Endothelial cell of hepatic sinusoid (primary cell): ENCODE results near the gene SP140L.
"Not testable (repeated sequence)": the region's sequence is repeated elsewhere in the genome, so short reads cannot be mapped to it uniquely, and the experiment has no call there.

Experiments
- in situ Hi-C: cut with HindIII; loops from 2 replicates; pipeline ENCODE4 v1.10.0; 2017; ENCODE audit warnings: low sequenced_read_pairs

SP140L gene

DNA sequence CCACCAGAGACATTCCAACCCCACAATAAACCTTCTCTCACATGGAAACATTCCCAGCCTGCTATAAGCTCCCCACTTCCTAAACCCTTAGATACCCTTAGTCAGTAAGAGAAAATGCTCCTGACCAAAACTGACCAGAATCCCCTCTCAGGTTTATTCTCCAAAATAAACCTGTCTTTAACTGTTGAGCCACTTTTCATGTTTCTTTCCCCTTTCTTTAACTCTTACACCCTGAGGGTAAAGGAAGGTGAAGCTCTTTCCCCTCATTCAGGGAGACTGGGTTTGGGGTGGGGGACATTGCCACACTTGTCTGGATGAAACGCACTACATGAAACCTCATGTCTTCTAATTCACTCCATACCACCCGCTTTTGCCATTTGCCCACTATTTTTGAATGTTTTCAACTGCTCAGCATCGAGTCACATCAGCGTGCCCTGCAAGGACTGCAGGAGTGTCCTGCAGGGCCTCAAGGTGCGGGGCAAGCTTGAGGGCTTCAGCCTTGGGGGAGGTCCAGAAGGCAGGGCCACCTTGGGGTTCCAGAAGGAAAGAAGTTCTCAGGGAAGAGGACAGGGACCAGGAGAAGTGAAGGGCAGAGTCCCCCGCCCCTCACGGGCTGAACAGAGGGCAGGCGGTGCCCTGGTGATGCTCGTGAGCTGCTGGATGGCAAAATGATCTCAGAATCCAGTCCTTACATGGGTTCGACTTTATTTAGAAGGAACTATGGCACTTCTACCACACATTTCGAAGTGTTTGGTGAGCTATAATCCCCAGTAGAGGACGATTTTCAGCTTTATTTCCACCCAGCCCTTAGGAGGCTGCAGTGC is 4.2 kb upstream of the SP140L start:
- in situ Hi-C loops = no loop called here

DNA sequence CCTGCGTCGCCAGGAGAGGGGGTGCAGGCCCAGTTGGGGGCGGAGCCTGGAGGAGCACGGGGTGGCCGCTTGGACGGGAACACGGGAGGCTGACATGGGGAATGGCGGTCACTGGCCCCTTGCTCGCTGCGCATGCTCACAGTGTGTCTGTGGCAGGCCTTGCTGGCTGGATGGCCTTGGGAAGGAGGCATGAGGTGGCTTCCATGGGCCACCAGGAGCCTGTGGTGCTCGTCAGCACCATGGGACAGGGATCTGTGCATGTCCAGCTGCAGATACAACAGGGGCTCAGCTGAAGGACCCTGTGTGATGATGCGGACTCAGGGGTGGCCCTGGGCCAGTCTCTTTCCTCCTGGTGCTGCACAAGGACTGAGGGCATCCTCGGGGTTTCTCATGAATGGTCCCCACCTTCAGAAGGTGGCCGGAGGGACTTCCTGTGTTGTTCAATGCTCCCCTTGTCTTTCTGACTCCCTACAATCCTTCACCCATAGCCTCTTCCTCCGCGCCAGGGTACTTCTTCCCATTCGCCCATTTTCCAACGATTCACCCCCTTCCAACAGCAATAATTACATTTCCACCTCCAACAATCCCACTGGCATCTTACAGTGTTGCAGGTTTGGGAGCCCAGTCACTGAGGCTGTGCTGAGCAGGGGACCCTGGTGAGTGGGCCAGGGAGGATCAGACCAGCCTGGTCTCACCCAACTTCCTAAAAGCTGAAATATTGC is 3.4 kb upstream of the SP140L start:
- in situ Hi-C loops = no loop called here

DNA sequence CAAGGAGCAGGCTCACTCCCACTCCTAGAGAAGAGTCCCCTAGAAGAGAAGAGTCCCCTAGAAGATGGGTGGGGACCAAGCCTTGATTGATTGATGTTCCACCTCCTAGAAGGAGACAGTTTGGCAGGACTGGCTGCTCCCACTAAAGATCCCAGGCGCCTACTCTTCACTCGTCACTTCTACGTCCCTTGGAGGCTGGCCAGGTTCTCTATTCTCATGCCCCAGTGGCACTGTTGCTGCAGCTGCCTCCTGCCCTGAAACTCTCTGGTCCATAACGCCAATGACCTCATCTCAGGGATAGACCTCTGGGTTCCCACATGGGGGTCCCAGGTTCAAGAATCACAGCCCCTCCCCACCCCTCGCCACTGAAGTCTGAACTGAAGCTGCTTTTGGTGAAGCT is 2.5 kb upstream of the SP140L start:
- in situ Hi-C loops = no loop called here

DNA sequence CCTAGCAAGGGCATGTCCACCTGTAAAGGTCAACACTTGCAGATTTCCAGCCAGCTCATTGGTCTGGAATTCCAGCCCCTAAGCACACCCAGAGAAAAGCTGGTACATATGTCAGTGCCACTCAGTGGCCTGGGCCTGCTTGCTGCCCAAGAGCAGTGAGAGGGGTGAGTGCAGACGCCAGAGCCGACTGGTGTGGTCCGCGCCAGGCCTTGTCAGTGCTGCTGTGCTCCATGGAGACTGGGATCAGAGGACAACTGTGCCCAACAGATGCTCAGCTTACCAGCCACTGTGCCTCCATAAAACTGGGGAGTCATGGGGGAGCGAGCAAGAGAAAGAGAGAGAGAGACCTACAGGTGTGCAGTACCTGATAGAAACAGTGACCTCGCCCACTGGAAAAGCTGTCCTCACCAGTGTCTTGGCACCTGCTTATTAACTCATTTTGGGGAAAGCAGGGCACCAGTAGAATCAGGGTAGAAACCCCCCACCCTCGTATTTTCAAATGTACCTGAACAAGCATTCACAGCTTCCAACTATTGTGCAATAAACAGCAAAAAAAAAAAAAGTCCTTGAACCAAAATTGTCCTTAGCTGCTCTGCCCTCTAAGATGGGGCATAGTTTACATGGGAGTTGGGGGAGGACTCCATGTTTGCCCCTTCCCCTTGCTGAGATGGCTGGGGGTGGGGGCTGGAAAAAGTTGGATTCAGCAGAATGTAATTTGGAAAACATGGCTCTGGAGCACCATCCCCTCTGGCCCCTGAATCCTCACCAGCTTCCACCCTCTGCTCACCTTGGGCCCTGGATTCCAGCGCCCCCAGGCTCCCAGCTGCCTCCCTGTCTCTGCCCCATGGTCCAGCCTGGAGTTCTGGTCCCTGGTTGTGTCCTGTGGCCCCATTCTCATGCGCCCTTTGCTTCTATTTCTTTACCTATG is 1.4 kb upstream of the SP140L start:
- in situ Hi-C loops = no loop called here

DNA sequence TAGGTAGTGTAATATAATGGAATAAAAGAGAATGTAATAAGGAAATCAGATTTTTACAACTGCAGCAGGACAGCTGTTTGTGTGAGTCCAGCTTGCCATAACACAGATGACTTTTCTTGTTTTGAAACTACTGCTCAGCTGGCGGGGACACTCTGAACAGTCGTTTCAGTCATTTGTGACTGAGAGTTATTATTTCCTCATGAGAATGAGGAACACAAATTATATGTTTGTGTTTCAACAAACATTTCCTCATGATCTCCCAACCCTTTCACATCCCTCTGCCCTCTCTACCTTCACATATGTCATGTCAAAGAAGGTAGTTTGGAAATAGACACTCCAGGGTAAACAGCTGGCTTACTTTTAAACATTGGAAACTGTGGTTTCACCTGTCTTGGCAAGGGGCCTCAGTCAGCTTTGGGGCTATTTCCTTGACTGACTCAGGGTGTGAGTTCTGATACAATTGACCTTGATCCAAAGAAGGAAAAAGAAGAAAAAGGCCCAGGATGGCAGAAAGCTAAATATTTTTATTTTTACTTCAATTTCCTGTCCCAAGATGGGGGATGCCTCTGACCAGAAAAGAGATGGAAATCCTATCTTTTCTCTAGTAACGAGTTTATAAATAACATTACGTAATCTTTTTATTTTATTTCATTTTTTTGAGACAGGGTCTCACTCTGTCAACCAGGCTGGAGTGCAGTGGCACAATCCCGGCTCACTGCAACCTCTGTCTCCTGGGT is 593 bp downstream of the SP140L start:
- in situ Hi-C loops = no loop called here

DNA sequence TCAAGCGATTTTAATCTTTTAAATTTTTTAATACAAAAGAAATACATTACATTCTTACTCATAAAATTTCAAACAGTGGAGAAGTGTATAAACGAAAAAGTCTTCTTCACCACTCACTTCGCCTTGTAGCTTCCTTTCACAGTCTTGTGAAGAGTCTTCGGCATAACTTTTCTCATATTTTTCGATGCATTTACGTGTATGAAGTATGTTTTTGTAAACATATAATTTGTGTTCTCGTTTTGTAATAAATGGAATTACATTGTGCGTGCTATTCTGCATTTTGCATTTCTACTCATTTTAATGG is 1.1 kb downstream of the SP140L start:
- in situ Hi-C loops = no loop called here

DNA sequence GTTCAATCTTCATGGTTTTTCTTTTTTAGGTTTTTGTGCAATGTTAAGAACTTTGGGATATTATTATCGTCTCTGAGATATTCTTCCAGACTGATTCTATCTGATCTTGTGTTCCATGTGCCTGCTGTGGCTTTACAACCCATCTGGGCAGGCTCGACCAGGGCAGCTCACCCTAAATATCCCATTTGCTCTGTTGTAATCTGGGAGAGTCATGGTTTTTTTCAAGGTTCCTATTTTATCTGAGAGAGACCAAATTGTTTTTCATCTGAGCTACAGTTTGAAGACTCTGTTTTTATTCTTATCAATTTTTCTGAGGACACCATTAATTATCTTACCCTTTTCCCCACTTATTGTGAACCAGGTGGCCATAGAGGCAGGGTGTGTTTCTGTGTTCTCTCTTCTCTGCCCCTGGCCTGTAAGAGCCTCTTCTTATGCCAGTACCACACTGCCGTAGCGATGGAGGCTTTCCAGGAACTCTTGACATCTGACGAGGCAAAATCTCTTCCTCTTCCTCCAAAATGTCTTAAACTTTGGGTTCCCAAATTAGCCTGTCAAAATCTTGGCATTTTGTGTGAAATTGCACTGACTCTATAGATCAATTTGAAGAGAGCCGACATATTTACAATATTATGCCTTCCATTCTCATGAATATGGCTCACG is 3.1 kb downstream of the SP140L start:
- in situ Hi-C loops = no loop called here

DNA sequence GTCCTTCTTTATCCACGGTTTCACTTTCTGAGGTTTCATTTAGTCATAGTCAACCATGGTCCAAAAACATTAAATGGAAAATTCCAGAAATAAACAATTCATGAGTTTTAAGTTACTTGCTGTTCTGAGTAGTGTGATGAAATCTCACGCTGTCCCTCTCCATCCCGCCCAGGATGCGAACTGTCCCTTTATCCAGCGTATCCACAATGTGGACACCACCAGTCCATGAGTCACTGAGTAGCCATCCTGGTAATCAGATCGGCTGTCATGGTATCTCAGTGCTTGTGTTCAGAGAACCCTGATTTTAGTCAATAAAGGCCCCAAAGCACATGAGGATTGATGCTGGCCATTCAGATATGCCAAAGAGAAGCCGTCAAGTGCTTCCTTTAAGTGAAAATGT is 3.7 kb downstream of the SP140L start:
- in situ Hi-C loops = no loop called here

DNA sequence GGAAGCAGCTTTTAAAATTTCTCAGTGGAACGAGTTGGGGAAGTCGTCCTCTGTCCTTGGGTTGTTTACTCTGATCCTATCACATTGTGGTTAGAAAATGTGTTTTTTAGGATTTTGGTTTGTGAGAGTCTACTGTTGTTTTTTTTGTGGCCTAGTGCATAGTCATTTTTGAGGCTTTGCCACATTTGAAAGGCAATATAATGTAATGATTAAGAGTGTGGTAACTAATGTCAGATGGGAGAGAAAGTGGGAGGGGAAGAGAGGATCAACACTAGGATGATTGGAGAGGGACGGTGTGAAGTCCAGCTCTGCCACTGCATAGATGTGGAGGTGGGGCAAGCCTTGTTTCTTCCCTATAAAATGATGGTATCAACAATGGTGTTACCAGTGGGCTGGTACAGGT is 8.5 kb downstream of the SP140L start:
- in situ Hi-C loops = no loop called here

DNA sequence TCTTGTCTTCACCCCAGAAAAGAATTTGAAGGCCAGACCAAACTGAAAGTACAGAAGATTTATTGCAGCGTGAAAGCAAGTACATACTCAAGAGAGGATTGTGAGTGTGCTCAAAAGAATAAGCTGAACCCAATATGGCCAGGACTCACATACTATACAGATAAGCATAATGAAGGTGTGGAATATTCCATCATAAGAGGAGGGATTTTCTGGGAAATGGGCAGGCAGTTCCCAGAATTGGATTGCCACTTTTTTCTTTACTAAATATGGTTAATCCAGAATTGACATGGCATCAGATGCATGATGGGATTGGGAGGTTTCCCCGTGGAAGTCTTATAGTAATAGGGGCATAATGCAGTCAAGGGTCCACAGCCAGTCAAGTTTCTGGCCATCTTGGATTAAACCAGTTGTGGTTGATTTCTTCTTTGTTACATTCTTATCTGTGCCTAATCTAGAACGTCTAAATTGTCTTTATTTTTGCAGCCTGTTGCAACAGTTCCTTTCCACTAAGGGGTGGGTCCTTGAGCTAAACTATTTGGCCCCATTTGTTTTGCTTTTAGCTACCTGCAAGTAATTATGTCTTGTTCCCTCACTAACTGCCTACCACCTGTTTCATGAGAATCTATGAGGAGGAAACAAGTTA is 9.0 kb downstream of the SP140L start:
- in situ Hi-C loops = no loop called here

DNA sequence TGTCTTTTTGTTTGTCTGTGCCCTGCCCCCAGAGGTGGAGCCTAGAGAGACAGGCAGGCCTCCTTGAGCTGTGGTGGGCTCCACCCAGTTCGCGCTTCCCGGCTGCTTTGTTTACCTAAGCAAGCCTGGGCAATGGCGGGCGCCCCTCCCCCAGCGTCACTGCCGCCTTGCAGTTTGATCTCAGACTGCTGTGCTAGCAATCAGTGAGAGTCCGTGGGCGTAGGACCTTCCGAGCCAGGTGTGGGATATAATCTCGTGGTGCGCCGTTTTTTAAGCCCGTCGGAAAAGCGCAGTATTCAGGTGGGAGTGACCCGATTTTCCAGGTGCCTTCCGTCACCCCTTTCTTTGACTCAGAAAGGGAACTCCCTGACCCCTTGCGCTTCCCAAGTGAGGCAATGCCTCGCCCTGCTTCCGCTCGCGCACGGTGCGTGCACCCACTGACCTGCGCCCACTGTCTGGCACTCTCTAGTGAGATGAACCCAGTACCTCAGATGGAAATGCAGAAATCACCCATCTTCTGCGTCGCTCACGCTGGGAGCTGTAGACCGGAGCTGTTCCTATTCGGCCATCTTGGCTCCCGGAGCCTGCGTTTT is 15.0 kb downstream of the SP140L start:
- in situ Hi-C loops = not testable (repeated sequence)

DNA sequence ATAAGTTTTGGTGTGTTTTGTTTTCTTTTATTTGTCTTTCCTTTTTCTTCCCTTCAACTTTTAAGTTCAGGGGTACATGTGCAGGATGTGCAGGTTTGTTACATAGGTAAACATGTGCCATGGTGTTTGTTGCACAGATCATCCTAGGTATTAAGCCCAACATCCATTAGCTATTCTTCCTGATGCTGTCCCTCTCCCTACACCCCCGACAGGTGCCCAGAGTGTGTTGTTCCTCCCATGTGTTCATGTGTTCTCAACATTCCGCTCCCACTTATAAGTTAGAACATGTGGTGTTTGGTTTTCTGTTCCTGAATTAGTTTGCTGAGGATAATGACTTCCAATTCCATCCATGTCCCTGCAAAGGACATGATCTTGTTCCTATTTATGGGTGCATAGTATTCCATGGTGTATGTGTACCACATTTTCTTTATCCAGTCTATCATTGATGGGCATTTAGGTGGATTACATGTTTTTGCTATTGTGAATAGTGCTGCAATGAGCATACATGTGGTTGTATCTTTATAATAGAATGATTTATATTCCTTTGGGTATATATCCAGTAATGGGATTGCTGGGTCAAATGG is 16.1 kb downstream of the SP140L start:
- in situ Hi-C loops = not testable (repeated sequence)

DNA sequence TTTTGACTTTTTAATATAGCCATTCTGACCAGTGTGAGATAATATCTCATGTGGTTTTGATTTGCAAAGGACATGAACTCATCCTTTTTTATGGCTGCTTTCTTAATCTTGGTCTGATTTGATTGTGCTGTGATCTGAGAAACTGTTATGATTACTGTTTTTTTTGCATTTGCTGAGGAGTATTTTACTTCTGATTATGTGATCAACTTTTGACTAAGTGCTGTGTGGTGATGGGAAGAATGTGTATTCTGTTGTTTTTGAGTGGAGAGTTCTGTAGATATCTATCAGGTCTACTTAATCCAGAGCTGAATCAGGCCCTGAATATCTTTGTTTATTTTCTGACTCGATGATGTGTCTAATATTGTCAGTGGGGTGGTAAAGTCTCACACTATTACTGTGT is 16.8 kb downstream of the SP140L start:
- in situ Hi-C loops = no loop called here

DNA sequence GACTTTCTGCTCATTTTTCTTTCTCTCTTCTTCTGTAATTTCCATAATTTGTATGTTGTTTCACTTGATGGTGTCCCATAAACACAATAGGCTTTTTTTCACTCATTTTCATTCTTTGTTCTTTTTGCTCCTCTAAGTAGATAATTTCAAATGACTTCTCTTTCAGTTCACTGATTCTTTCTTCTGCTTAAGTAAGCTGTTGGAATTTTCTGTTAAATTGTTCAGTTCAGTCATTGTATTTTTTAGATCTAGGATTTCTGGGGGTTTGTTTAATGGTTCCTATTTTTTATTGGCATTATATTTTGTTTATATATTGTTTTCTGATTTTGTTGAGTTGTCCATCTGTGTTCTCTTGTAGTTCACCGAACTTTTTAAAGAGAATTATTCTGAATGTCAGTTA is 19.5 kb downstream of the SP140L start:
- in situ Hi-C loops = no loop called here

DNA sequence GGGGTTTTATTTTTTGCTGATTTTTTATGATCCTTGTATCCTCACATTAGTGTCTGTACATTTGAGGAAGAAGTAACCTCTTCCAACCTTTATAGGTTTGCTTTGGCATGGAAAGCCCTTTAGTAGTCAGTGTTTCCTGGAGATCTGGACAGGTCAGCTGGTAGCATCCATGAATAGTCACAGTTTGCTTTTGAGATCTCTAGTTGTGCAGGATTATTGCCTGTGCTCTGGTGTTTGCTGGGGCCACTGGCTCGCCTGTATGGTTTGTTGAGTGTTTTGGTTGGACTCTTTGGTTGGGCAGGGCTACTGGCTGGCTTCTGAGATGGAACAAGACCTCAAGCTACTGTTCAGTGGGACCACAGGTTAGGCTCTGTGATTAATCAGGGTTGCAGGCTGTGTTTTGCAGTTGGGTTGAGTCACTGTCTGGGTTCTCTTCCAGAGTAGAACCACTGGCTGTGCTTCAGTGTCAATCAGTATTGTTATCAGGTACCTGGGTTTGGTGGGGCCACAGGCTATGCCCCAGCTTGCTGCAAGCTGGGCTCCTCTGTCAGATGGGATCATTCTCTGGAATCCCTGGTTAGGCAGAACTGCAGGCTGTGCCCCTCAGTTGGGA is 20.0 kb downstream of the SP140L start:
- in situ Hi-C loops = no loop called here

DNA sequence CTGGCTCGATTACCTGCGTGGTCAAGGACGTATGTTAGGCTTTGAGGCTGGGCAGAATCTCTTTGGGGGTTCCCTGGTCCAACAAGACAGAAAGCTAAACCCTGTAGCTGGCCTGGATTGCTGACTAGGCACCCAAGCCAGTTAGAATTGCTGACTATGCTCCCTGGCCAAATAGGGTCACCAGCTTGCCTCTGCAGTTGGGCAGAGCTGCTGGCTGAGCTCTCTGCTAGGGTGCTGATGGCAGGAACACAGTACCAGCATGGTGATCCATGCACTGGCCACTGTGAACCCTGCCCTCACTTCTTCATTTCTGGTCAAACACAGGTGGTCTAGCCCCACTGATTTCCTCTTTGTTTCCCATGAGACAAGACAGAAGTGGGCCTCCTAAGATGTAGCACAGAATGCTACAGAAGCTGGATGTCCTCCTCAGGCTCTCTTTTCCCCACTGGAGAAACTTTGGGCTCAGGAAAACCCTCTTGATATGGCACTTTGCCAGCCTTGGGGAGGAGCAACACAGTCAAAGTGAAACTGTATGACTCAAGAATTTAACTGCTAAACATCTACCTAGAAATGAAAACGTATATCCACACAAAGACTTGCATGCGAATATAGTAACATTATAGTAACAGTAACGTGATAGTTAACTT is 20.8 kb downstream of the SP140L start:
- in situ Hi-C loops = no loop called here

DNA sequence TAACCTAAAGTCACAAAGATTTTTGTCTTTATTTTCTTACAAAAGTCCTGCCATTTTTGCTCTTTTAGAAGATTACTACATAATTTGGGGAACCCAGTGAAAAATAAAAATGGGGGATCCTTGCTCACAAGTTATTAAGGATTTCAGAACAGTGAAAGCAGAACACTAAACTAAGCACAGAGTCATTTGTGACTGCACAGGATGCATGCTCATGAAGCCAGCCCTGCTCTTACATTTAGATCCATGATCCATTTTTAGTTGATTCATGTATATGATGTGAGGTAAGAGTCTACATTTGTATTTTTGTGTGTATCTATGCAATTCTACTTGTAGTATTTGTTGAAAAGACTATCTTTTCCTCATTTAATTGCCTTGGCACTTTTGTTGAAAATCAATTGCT is 21.8 kb downstream of the SP140L start:
- in situ Hi-C loops = no loop called here

DNA sequence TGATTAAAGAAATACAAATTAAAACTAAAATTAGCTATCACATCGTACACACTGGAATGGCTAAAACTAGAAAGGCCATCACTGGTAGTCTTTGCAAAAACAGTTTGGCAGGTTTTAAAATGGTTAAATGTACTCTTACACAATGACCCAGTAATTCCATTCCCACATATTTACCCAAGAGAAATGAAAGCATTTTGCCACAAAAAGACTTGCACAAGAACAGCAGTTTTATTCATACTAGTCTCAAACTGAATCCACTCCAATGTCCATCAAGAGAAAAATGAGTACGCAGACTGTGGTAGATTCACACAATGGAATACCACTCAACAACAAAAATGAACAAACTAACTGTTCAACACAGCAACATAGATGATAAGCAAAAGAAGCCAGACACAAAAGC is 29.1 kb downstream of the SP140L start:
- in situ Hi-C loops = no loop called here
